Ascending aorta (tissue), 2 donors: ENCODE data around the gene CACNA1E. TPM values are rescaled to one million over a fixed set of nuclear protein-coding genes. Genes with fewer than 3 reads are reported as not detected.

Experiments
- DNase-seq, 2 donors: peaks; one replicate each; pipeline ENCODE4 v3.0.0-alpha.2; 2019; ENCODE audit warnings: low spot score in 2 of 2
- H3K27ac ChIP-seq, 2 donors: fragments of 200-600 bp; sonication (generic); one replicate each; pipeline ENCODE4 v1.5.1; 2016 to 2017; ENCODE audit warnings: mild to moderate bottlenecking in 1 of 2
- H3K27me3 ChIP-seq: fragments of 200-600 bp; sonication (generic); one replicate; pipeline ENCODE4 v1.5.1; 2017
- H3K36me3 ChIP-seq, 2 donors: fragments of 200-600 bp; sonication (generic); one replicate each; pipeline ENCODE4 v1.5.1; 2016
- H3K4me1 ChIP-seq, 2 donors: fragments of 200-600 bp; sonication (generic); one replicate each; pipeline ENCODE4 v1.5.1; 2016 to 2017; ENCODE audit warnings: mild to moderate bottlenecking in 1 of 2
- H3K4me3 ChIP-seq, 2 donors: fragments of 200-600 bp; sonication (generic); one replicate each; pipeline ENCODE4 v1.5.1; 2016 to 2017; ENCODE audit warnings: mild to moderate bottlenecking in 1 of 2
- H3K9me3 ChIP-seq, 2 donors: fragments of 200-600 bp; sonication (generic); one replicate each; pipeline ENCODE4 v1.5.1; 2016
- CTCF ChIP-seq, 3 experiments: fragments of 200-600 bp in 2 of 3; fragments of 450-650 bp in 1 of 3; sonication (generic) in 2 of 3; IDR thresholded peaks; one replicate each; pipeline ENCODE4 v1.5.1; 2016 to 2019; ENCODE audit warnings: antibody characterized with exemption in 3 of 3, mild to moderate bottlenecking in 1 of 3, moderate library complexity in 1 of 3
- intact Hi-C: fragments of 100-400 bp; cut with DNase I; formaldehyde crosslinking; loops from one replicate; pipeline ENCODE4 v1.15.1; 2023
- total RNA-seq: library from RNA; depleted of rRNA; stranded (reverse); fragments of >200 nt; gene quantifications from one replicate; pipeline ENCODE4 v1.1.0, GENCODE V29; 2016

The CACNA1E gene
- total RNA-seq, 1 donor from 2014 or later: not detected

- Histone ChIP-seq H3K4me3 (no peak overlapping the region), H3K36me3 (no peaks in the 10 kb centered on the region), H3K27ac (no peak overlapping the region), H3K4me1 (no peaks in the 10 kb centered on the region), H3K9me3 (no peaks in the 10 kb centered on the region), H3K27me3 (no peaks in the 10 kb centered on the region)
- no peak for DNase-seq
- no peak for TF ChIP-seq CTCF (IDR thresholded peaks at IDR 0.05)
- intact Hi-C loops: no loop called here
Observed at GRCh38 chr1:181776044-181776443, 292.7 kb downstream of the CACNA1E start.

- intact Hi-C loops: no loop called here
- no peaks in the 10 kb centered on the region for H3K4me1 ChIP-seq
- H3K4me3 ChIP-seq: no peak overlapping the region
- H3K36me3 ChIP-seq: no peaks in the 10 kb centered on the region
- TF ChIP-seq CTCF (IDR thresholded peaks at IDR 0.05): no peak
- no peaks in the 10 kb centered on the region for H3K27me3 ChIP-seq
- no peaks in the 10 kb centered on the region for H3K9me3 ChIP-seq
- no peak overlapping the region for H3K27ac ChIP-seq
- DNase-seq: no peak
Observed at GRCh38 chr1:181777286-181777685, 294.0 kb downstream of the CACNA1E start.

GRCh38 chr1:181777812-181778211 is 294.5 kb downstream of the CACNA1E start:
- Histone ChIP-seq H3K27ac (no peak overlapping the region), H3K27me3 (no peaks in the 10 kb centered on the region), H3K9me3 (no peaks in the 10 kb centered on the region), H3K36me3 (no peaks in the 10 kb centered on the region), H3K4me1 (no peaks in the 10 kb centered on the region), H3K4me3 (no peak overlapping the region)
- TF ChIP-seq CTCF (IDR thresholded peaks at IDR 0.05): no peak
- DNase-seq: no peak
- intact Hi-C loops: no loop called here

- DNase-seq: no peak
- intact Hi-C loops: no loop called here
Observed at GRCh38 chr1:181778640-181779260, 295.4 kb downstream of the CACNA1E start.

GRCh38 chr1:181779343-181779742 is 296.0 kb downstream of the CACNA1E start:
- no peak for TF ChIP-seq CTCF (IDR thresholded peaks at IDR 0.05)
- H3K4me1 ChIP-seq: no peaks in the 10 kb centered on the region
- intact Hi-C loops: no loop called here
- no peaks in the 10 kb centered on the region for H3K27me3 ChIP-seq
- no peak overlapping the region for H3K4me3 ChIP-seq
- H3K27ac ChIP-seq: no peak overlapping the region
- H3K9me3 ChIP-seq: no peaks in the 10 kb centered on the region
- DNase-seq: no peak
- H3K36me3 ChIP-seq: no peaks in the 10 kb centered on the region

More at GRCh38 chr1:181778640-181779260, 295.4 kb downstream of the CACNA1E start:
- Histone ChIP-seq H3K4me3 (no peak overlapping the region), H3K4me1 (no peaks in the 10 kb centered on the region), H3K27me3 (no peaks in the 10 kb centered on the region), H3K9me3 (no peaks in the 10 kb centered on the region), H3K27ac (no peak overlapping the region), H3K36me3 (no peaks in the 10 kb centered on the region)
- no peak for TF ChIP-seq CTCF (IDR thresholded peaks at IDR 0.05)

GRCh38 chr1:181783208-181783607 is 299.9 kb downstream of the CACNA1E start:
- no peak for DNase-seq
- no peak for TF ChIP-seq CTCF (IDR thresholded peaks at IDR 0.05)
- H3K36me3 ChIP-seq: no peaks in the 10 kb centered on the region
- H3K4me3 ChIP-seq: no peak overlapping the region
- H3K27ac ChIP-seq: no peak overlapping the region
- intact Hi-C loops: no loop called here
- H3K27me3 ChIP-seq: no peaks in the 10 kb centered on the region
- no peaks in the 10 kb centered on the region for H3K4me1 ChIP-seq
- H3K9me3 ChIP-seq: no peaks in the 10 kb centered on the region
